Measurements from ENCODE around the gene TGFBRAP1. TPM values are rescaled to one million over a fixed set of nuclear protein-coding genes. Genes with fewer than 3 reads are reported as not detected.
A peak's percentile ranks its signal among the peaks of the same experiment; 100 is the strongest.

The TGFBRAP1 gene
- polyA plus RNA-seq, 4 donors, result 6.0 to 13.9 (median 7.8) TPM

GRCh38 chr2:105242286-105242993, 87.1 kb downstream of the TGFBRAP1 start:
- Histone ChIP-seq H3K9me3 (ENCODE audit: control insufficient read depth in 2 of 2, insufficient read depth in 1 of 2, low read depth in 1 of 2, low read length in 1 of 2) (no peaks in the 10 kb centered on the region), H3K36me3 (ENCODE audit: control insufficient read depth in 3 of 3, insufficient read depth in 2 of 3, low read depth in 1 of 3, low read length in 3 of 3) (no peaks in the 10 kb centered on the region), H3K27ac (ENCODE audit: low read depth in 1 of 3, low read length in 2 of 3) (no peak overlapping the region), H3K4me1 (ENCODE audit: control insufficient read depth in 3 of 3, insufficient read depth in 2 of 3, low read depth in 1 of 3, low read length in 2 of 3) (no peaks in the 10 kb centered on the region), H3K4me3 (ENCODE audit: low read depth in 1 of 3, low read length in 3 of 3) (no peak overlapping the region), H3K27me3 (ENCODE audit: control insufficient read depth in 3 of 3, insufficient read depth in 3 of 3, low read length in 3 of 3) (peaks cover 0 to 8% (median 0%) of the 10 kb centered on the region in 3 donors)
- WGBS, 3 donors, result 96 to 97% (median 96%) methylated on average over 50 of the region's 50 CpGs
- FAIRE-seq (no peak), DNase-seq (no peak)

- no peak within 1 kb of the TSS for H3K27ac ChIP-seq (ENCODE audit: low read depth in 1 of 3, low read length in 2 of 3)
- DNase-seq, result no peak
- H3K4me1 ChIP-seq (ENCODE audit: control insufficient read depth in 3 of 3, insufficient read depth in 2 of 3, low read depth in 1 of 3, low read length in 2 of 3), result no peaks in the 10 kb centered on the region
- H3K27me3 ChIP-seq (ENCODE audit: control insufficient read depth in 3 of 3, insufficient read depth in 3 of 3, low read length in 3 of 3), result peaks cover 0 to 17% (median 0%) of the 10 kb centered on the region in 3 donors
- H3K4me3 ChIP-seq (ENCODE audit: low read depth in 1 of 3, low read length in 3 of 3), result no peak within 1 kb of the TSS
- no peaks in the 10 kb centered on the region for H3K36me3 ChIP-seq (ENCODE audit: control insufficient read depth in 3 of 3, insufficient read depth in 2 of 3, low read depth in 1 of 3, low read length in 3 of 3)
- WGBS, 3 donors, result 84 to 89% (median 85%) methylated on average over 10 of the region's 10 CpGs
- FAIRE-seq, result no peak
- H3K9me3 ChIP-seq (ENCODE audit: control insufficient read depth in 2 of 2, insufficient read depth in 1 of 2, low read depth in 1 of 2, low read length in 1 of 2), result no peaks in the 10 kb centered on the region
Measured at GRCh38 chr2:105241443-105241842, 88.1 kb downstream of the TGFBRAP1 start, which contains the start of gene GPR45. Gene GPR45 (plus strand): TSS chr2:105241743. CDS start chr2:105241859, 116 bp downstream.

- H3K4me1 ChIP-seq (ENCODE audit: control insufficient read depth in 3 of 3, insufficient read depth in 2 of 3, low read depth in 1 of 3, low read length in 2 of 3), result no peaks in the 10 kb centered on the region
- no peak overlapping the region for H3K4me3 ChIP-seq (ENCODE audit: low read depth in 1 of 3, low read length in 3 of 3)
- no peaks in the 10 kb centered on the region for H3K9me3 ChIP-seq (ENCODE audit: control insufficient read depth in 2 of 2, insufficient read depth in 1 of 2, low read depth in 1 of 2, low read length in 1 of 2)
- DNase-seq (no peak), FAIRE-seq (no peak)
- no peaks in the 10 kb centered on the region for H3K36me3 ChIP-seq (ENCODE audit: control insufficient read depth in 3 of 3, insufficient read depth in 2 of 3, low read depth in 1 of 3, low read length in 3 of 3)
- H3K27ac ChIP-seq (ENCODE audit: low read depth in 1 of 3, low read length in 2 of 3), result no peak overlapping the region
- peaks cover 0 to 17% (median 0%) of the 10 kb centered on the region in 3 donors for H3K27me3 ChIP-seq (ENCODE audit: control insufficient read depth in 3 of 3, insufficient read depth in 3 of 3, low read length in 3 of 3)
- 91 to 98% (median 91%) methylated on average over 2 of the region's 2 CpGs for WGBS, 3 donors
Measured at GRCh38 chr2:105239924-105240323, 89.6 kb downstream of the TGFBRAP1 start.

- FAIRE-seq (no peak), DNase-seq (no peak)
- WGBS, 3 donors, result 80 to 85% (median 80%) methylated on average over 14 of the region's 14 CpGs
- Histone ChIP-seq H3K27me3 (ENCODE audit: control insufficient read depth in 3 of 3, insufficient read depth in 3 of 3, low read length in 3 of 3) (peaks cover 0 to 19% (median 0%) of the 10 kb centered on the region in 3 donors), H3K9me3 (ENCODE audit: control insufficient read depth in 2 of 2, insufficient read depth in 1 of 2, low read depth in 1 of 2, low read length in 1 of 2) (no peaks in the 10 kb centered on the region), H3K36me3 (ENCODE audit: control insufficient read depth in 3 of 3, insufficient read depth in 2 of 3, low read depth in 1 of 3, low read length in 3 of 3) (no peaks in the 10 kb centered on the region), H3K27ac (ENCODE audit: low read depth in 1 of 3, low read length in 2 of 3) (no peak overlapping the region), H3K4me3 (ENCODE audit: low read depth in 1 of 3, low read length in 3 of 3) (no peak overlapping the region), H3K4me1 (ENCODE audit: control insufficient read depth in 3 of 3, insufficient read depth in 2 of 3, low read depth in 1 of 3, low read length in 2 of 3) (no peaks in the 10 kb centered on the region)
Measured at GRCh38 chr2:105238664-105239240, 90.8 kb downstream of the TGFBRAP1 start.

- H3K27ac ChIP-seq (ENCODE audit: low read depth in 1 of 3, low read length in 2 of 3), result no peak overlapping the region
- H3K4me3 ChIP-seq (ENCODE audit: low read depth in 1 of 3, low read length in 3 of 3), result no peak overlapping the region
- FAIRE-seq (no peak), DNase-seq (no peak)
- H3K9me3 ChIP-seq (ENCODE audit: control insufficient read depth in 2 of 2, insufficient read depth in 1 of 2, low read depth in 1 of 2, low read length in 1 of 2), result no peaks in the 10 kb centered on the region
- peaks cover 0 to 19% (median 0%) of the 10 kb centered on the region in 3 donors for H3K27me3 ChIP-seq (ENCODE audit: control insufficient read depth in 3 of 3, insufficient read depth in 3 of 3, low read length in 3 of 3)
- H3K36me3 ChIP-seq (ENCODE audit: control insufficient read depth in 3 of 3, insufficient read depth in 2 of 3, low read depth in 1 of 3, low read length in 3 of 3), result no peaks in the 10 kb centered on the region
- WGBS, 3 donors, result 62 to 70% (median 66%) methylated on average over 39 to 41 of the region's 41 CpGs
- no peaks in the 10 kb centered on the region for H3K4me1 ChIP-seq (ENCODE audit: control insufficient read depth in 3 of 3, insufficient read depth in 2 of 3, low read depth in 1 of 3, low read length in 2 of 3)
Measured at GRCh38 chr2:105237045-105237765, 92.3 kb downstream of the TGFBRAP1 start.

GRCh38 chr2:105236060-105236424, 93.5 kb downstream of the TGFBRAP1 start:
- Histone ChIP-seq H3K4me1 (ENCODE audit: control insufficient read depth in 3 of 3, insufficient read depth in 2 of 3, low read depth in 1 of 3, low read length in 2 of 3) (no peaks in the 10 kb centered on the region), H3K27me3 (ENCODE audit: control insufficient read depth in 3 of 3, insufficient read depth in 3 of 3, low read length in 3 of 3) (peaks cover 0 to 14% (median 0%) of the 10 kb centered on the region in 3 donors), H3K27ac (ENCODE audit: low read depth in 1 of 3, low read length in 2 of 3) (no peak overlapping the region), H3K4me3 (ENCODE audit: low read depth in 1 of 3, low read length in 3 of 3) (no peak overlapping the region), H3K36me3 (ENCODE audit: control insufficient read depth in 3 of 3, insufficient read depth in 2 of 3, low read depth in 1 of 3, low read length in 3 of 3) (no peaks in the 10 kb centered on the region), H3K9me3 (ENCODE audit: control insufficient read depth in 2 of 2, insufficient read depth in 1 of 2, low read depth in 1 of 2, low read length in 1 of 2) (no peaks in the 10 kb centered on the region)
- FAIRE-seq, result no peak
- WGBS, 3 donors, result 38 to 44% (median 40%) methylated on average over 5 of the region's 5 CpGs
- DNase-seq, result no peak

- DNase-seq (peak; percentile 72 to 76), FAIRE-seq (no peak)
- H3K9me3 ChIP-seq (ENCODE audit: control insufficient read depth in 2 of 2, insufficient read depth in 1 of 2, low read depth in 1 of 2, low read length in 1 of 2), result no peaks in the 10 kb centered on the region
- no peaks in the 10 kb centered on the region for H3K36me3 ChIP-seq (ENCODE audit: control insufficient read depth in 3 of 3, insufficient read depth in 2 of 3, low read depth in 1 of 3, low read length in 3 of 3)
- 8 to 16% (median 14%) methylated on average over 12 of the region's 12 CpGs for WGBS, 3 donors
- peaks cover 0 to 12% (median 0%) of the 10 kb centered on the region in 3 donors for H3K27me3 ChIP-seq (ENCODE audit: control insufficient read depth in 3 of 3, insufficient read depth in 3 of 3, low read length in 3 of 3)
- H3K27ac ChIP-seq (ENCODE audit: low read depth in 1 of 3, low read length in 2 of 3), result no peak overlapping the region
- no peaks in the 10 kb centered on the region for H3K4me1 ChIP-seq (ENCODE audit: control insufficient read depth in 3 of 3, insufficient read depth in 2 of 3, low read depth in 1 of 3, low read length in 2 of 3)
- H3K4me3 ChIP-seq (ENCODE audit: low read depth in 1 of 3, low read length in 3 of 3), result no peak overlapping the region
Measured at GRCh38 chr2:105235388-105236059, 94.0 kb downstream of the TGFBRAP1 start.

- Histone ChIP-seq H3K9me3 (ENCODE audit: control insufficient read depth in 2 of 2, insufficient read depth in 1 of 2, low read depth in 1 of 2, low read length in 1 of 2) (no peaks in the 10 kb centered on the region), H3K36me3 (ENCODE audit: control insufficient read depth in 3 of 3, insufficient read depth in 2 of 3, low read depth in 1 of 3, low read length in 3 of 3) (no peaks in the 10 kb centered on the region), H3K27ac (ENCODE audit: low read depth in 1 of 3, low read length in 2 of 3) (no peak overlapping the region), H3K27me3 (ENCODE audit: control insufficient read depth in 3 of 3, insufficient read depth in 3 of 3, low read length in 3 of 3) (peaks cover 0 to 2% (median 0%) of the 10 kb centered on the region in 3 donors), H3K4me3 (ENCODE audit: low read depth in 1 of 3, low read length in 3 of 3) (no peak overlapping the region), H3K4me1 (ENCODE audit: control insufficient read depth in 3 of 3, insufficient read depth in 2 of 3, low read depth in 1 of 3, low read length in 2 of 3) (no peaks in the 10 kb centered on the region)
- 58 to 89% (median 75%) methylated on average over 3 of the region's 3 CpGs for WGBS, 3 donors
- FAIRE-seq, result no peak
- no peak for DNase-seq
Measured at GRCh38 chr2:105231232-105231619, 98.3 kb downstream of the TGFBRAP1 start.
